ENCODE results near the gene ACRBP. TPM values are rescaled to one million over a fixed set of nuclear protein-coding genes. Genes with fewer than 3 reads are reported as not detected.

ACRBP gene
- 10.6 TPM for total RNA-seq

DNA sequence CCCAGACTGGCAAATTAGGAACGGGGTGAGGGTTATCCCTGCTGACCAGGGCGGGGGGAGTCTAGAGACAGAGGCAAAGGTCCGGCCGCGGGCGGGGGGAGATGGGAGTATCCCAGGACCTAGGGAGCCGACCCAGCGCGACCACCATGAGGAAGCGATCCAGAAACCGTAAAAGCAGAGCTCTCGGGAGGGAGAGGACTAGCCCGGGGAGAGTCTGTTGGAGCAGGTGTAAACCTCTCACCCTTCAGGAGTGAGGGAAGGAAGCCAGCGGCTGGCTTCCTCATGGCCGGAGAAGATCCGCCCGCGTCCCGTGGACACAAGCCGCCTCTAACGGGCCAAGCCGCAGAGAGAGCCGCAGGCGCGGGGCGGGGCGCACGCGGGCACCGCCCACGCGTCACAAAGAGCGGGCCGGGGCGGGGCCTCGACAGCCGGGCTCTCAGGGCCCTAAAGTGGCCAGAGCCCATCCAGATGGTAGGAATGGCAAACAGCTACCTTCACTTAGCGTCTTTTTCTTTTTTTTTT, at the start of gene ACRBP:
TSS of gene ACRBP (minus strand) at position 350 of the 522 bp plus-strand sequence. CDS start at position 284, 66 bp downstream.
- no peaks in the 10 kb centered on the region for H3K4me1 ChIP-seq
- peak in 1 of 2 donors; percentile 85 for DNase-seq (ENCODE audit: low spot score in 2 of 2)
- peak within 1 kb of the TSS; percentile 42 to 65 for H3K4me3 ChIP-seq
- peak within 1 kb of the TSS in 1 of 2 donors; percentile 48 for H3K27ac ChIP-seq
- peaks cover 30 to 37% of the 10 kb centered on the region in 2 donors for H3K36me3 ChIP-seq
- no peaks in the 10 kb centered on the region for H3K27me3 ChIP-seq
- intact Hi-C loops (cut with DNase I) = no loop called here
- H3K9me3 ChIP-seq = no peaks in the 10 kb centered on the region
- TF ChIP-seq, protein P1, sequence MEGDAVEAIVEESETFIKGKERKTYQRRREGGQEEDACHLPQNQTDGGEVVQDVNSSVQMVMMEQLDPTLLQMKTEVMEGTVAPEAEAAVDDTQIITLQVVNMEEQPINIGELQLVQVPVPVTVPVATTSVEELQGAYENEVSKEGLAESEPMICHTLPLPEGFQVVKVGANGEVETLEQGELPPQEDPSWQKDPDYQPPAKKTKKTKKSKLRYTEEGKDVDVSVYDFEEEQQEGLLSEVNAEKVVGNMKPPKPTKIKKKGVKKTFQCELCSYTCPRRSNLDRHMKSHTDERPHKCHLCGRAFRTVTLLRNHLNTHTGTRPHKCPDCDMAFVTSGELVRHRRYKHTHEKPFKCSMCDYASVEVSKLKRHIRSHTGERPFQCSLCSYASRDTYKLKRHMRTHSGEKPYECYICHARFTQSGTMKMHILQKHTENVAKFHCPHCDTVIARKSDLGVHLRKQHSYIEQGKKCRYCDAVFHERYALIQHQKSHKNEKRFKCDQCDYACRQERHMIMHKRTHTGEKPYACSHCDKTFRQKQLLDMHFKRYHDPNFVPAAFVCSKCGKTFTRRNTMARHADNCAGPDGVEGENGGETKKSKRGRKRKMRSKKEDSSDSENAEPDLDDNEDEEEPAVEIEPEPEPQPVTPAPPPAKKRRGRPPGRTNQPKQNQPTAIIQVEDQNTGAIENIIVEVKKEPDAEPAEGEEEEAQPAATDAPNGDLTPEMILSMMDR (IDR thresholded peaks at IDR 0.05) = no peak

DNA sequence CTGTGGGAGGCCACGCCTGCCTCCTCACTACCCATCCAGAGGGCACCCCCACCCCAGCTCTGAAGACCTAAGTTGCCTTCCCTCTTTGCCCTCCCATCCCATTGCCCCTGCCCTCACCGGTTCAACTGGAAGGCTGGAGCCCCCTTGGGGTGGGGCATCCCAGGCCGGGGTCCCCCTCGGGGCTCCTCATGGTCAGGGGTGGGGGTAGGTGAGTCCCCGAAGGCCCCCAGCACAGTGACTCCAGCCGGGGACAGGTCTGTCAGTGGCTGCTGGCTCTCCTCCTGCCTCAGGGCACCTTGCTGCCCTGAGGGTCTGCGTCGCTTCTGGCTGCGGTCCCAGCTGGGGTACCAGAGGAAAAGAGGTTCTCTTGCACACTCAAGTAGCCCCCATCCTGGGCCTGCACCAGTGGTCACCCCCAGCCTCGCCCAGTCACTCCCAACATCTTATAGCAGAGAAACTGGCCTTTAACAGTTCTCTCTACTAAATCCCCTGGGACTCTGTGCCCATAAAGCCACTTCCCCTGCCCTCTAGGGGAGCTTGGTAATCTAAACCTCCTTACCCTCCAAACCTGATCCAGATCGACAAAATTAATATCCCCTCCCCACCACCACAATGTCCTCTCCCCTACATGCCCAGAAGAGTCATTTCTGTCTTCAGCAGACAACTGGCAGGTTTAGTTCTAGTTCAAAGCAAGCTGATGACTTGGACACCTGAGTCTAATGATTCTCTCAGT, 48.2 kb upstream of the ACRBP start:
- Histone ChIP-seq H3K27ac (no peak overlapping the region), H3K36me3 (peaks cover 0 to 3% of the 10 kb centered on the region in 2 donors), H3K27me3 (no peaks in the 10 kb centered on the region), H3K4me3 (no peak overlapping the region), H3K4me1 (peaks cover 0 to 6% of the 10 kb centered on the region in 2 donors), H3K9me3 (no peaks in the 10 kb centered on the region)
- TF ChIP-seq, protein P1 (IDR thresholded peaks at IDR 0.05) = no peak
- no peak for DNase-seq (ENCODE audit: low spot score in 2 of 2)
- intact Hi-C loops (cut with DNase I) = no loop called here

DNA sequence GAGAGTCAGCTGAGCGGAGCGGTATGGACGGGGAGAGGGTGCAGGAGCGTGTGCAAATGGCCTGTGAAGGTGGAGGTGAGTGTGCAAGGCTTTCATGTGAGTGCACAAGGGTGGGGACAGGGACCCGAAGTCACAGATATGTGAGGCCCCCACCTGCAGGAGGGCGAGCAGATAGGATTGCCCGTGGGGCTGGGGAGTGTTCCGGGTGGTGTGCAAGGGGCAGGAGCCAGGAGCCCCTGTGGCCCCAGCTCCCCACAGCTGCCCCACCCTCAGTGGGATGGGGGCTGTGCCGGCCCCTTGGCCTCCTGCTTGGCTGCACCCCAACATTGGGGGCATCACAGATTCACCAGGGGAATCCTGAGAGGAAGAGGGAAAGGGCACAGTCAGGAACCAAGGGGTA, 47.5 kb upstream of the ACRBP start:
- intact Hi-C loops (cut with DNase I) = no loop called here
- no peaks in the 10 kb centered on the region for H3K27me3 ChIP-seq

DNA sequence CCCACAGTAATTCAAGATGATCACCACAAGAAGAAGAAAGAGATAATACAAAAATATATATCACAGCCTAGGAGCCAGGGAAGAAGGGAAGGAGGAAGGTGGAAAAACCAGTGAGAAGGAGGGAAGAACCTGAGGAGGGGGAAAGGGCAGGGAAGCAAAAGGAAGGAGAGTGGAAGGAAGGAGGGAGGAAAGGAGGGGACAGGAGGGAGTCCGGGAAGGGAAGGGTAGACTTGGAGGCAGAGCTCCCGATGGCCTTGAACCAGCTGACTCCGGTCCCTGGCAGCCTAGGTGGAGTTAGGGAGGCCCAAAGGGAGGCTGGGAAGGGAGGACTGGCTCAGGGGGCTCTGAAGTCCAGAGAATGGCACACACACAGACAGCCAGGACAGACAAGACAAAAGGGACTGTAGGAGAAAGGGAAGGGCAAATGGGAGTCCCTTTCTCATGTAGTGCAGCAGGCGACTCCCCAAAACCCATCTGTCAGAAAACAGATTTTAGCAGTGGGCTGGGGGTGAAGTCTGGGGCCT, 46.7 kb upstream of the ACRBP start:
- TF ChIP-seq, protein P1 (IDR thresholded peaks at IDR 0.05) = no peak
- Histone ChIP-seq H3K4me3 (no peak overlapping the region), H3K27ac (no peak overlapping the region), H3K9me3 (no peaks in the 10 kb centered on the region), H3K36me3 (peaks cover 0 to 3% of the 10 kb centered on the region in 2 donors), H3K4me1 (peaks cover 0 to 6% of the 10 kb centered on the region in 2 donors), H3K27me3 (no peaks in the 10 kb centered on the region)
- DNase-seq (ENCODE audit: low spot score in 2 of 2) = no peak
- intact Hi-C loops (cut with DNase I) = no loop called here

More for the DNA sequence above, 47.5 kb upstream of the ACRBP start:
- Histone ChIP-seq H3K27ac (no peak overlapping the region), H3K36me3 (peaks cover 0 to 3% of the 10 kb centered on the region in 2 donors), H3K4me1 (peaks cover 0 to 6% of the 10 kb centered on the region in 2 donors), H3K4me3 (no peak overlapping the region), H3K9me3 (no peaks in the 10 kb centered on the region)
- DNase-seq (ENCODE audit: low spot score in 2 of 2) = no peak
- TF ChIP-seq, protein P1 (IDR thresholded peaks at IDR 0.05) = no peak

DNA sequence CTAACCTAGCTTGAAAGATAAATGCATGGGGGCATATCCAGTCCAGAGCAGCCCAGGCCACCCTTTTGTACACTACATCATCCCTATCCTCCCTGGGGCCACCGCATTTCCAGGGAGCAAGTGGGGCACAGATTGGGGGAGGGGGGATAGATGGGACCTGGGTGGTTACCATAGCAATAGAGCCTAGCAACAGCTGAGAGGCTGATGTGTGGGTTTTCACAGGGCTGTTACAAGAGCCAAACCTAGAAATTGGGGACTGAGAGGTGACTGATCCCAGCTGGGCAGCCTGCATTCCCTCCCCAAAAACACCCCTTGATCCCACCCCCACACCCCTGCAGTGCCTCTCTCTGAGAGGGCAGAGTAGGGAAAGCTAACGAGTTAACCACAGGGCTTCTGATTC, 45.7 kb upstream of the ACRBP start:
- H3K36me3 ChIP-seq = peaks cover 0 to 3% of the 10 kb centered on the region in 2 donors
- H3K4me1 ChIP-seq = peaks cover 7 to 11% of the 10 kb centered on the region in 2 donors
- DNase-seq (ENCODE audit: low spot score in 2 of 2) = no peak
- no peak overlapping the region for H3K4me3 ChIP-seq
- no peaks in the 10 kb centered on the region for H3K27me3 ChIP-seq
- intact Hi-C loops (cut with DNase I) = no loop called here
- no peaks in the 10 kb centered on the region for H3K9me3 ChIP-seq
- TF ChIP-seq, protein P1 (IDR thresholded peaks at IDR 0.05) = no peak
- no peak overlapping the region for H3K27ac ChIP-seq
